HepG2 (cell line): Measurements from ENCODE around the gene SP3. TPM values are rescaled to one million over a fixed set of nuclear protein-coding genes. Genes with fewer than 3 reads are reported as not detected.

Experiments used
- BCLAF1 ChIP-seq: fragments of 450-650 bp; IDR thresholded peaks from 2 replicates; pipeline ENCODE4 v1.6.1; 2017; ENCODE audit warnings: mild to moderate bottlenecking
- CENPBD1 ChIP-seq: sonication (generic); formaldehyde crosslinking; IDR thresholded peaks from 2 replicates; pipeline ENCODE4 v1.8.0; 2022; ENCODE audit warnings: missing genetic modification reagents, low read depth, mild to moderate bottlenecking, borderline replicate concordance
- HNF1A ChIP-seq, 2 experiments: sonication (generic) in 1 of 2; formaldehyde crosslinking in 1 of 2; IDR thresholded peaks; 2 replicates each; pipeline versions ENCODE4 v1.4.0 to v1.6.1; 2016 to 2020; ENCODE audit warnings: borderline replicate concordance in 1 of 2, low read depth in 1 of 2, mild to moderate bottlenecking in 1 of 2, missing genetic modification reagents in 1 of 2
- HNRNPL ChIP-seq: fragments of 200-400 bp; formaldehyde crosslinking; IDR thresholded peaks from 2 replicates; pipeline ENCODE4 v1.6.1; 2017; ENCODE audit warnings: mild to moderate bottlenecking, low read depth, low read length
- MTF1 ChIP-seq: sonication (generic); formaldehyde crosslinking; IDR thresholded peaks from 2 replicates; pipeline ENCODE4 v1.5.0; 2020; ENCODE audit warnings: missing genetic modification reagents
- NR2F2 ChIP-seq: IDR thresholded peaks from 2 replicates; pipeline ENCODE4 v1.6.1; 2012; ENCODE audit warnings: low read depth, inconsistent platforms, borderline replicate concordance
- SMAD9 ChIP-seq: sonication (generic); formaldehyde crosslinking; IDR thresholded peaks from 2 replicates; pipeline ENCODE4 v1.5.1; 2020; ENCODE audit warnings: mild to moderate bottlenecking, missing genetic modification reagents
- TAF1 ChIP-seq: sonication (generic); formaldehyde crosslinking; IDR thresholded peaks from 2 replicates; pipeline ENCODE4 v1.4.0; 2020; ENCODE audit warnings: missing genetic modification reagents
- TERF1 ChIP-seq: sonication (generic); formaldehyde crosslinking; IDR thresholded peaks from 2 replicates; pipeline ENCODE4 v1.8.0; 2022; ENCODE audit warnings: mild to moderate bottlenecking, missing genetic modification reagents, moderate library complexity
- ZBTB38 ChIP-seq: sonication (generic); formaldehyde crosslinking; IDR thresholded peaks from 2 replicates; pipeline ENCODE4 v1.5.1; 2020; ENCODE audit warnings: mild to moderate bottlenecking, missing genetic modification reagents
- ZNF18 ChIP-seq: sonication (generic); formaldehyde crosslinking; IDR thresholded peaks from 2 replicates; pipeline ENCODE4 v1.8.0; 2022; ENCODE audit warnings: mild to moderate bottlenecking, missing genetic modification reagents; ENCODE audit not compliant: insufficient replicate concordance
- ZNF24 ChIP-seq: fragments of 450-650 bp; IDR thresholded peaks from 2 replicates; pipeline ENCODE4 v1.6.1; 2017; ENCODE audit warnings: antibody characterized with exemption, mild to moderate bottlenecking
- ZNF292 ChIP-seq: sonication (generic); formaldehyde crosslinking; IDR thresholded peaks from 2 replicates; pipeline ENCODE4 v1.8.1; 2022; ENCODE audit warnings: mild to moderate bottlenecking, low read depth, missing genetic modification reagents, borderline replicate concordance
- ZNF547 ChIP-seq: sonication (generic); formaldehyde crosslinking; IDR thresholded peaks from 2 replicates; pipeline ENCODE4 v1.5.1; 2020; ENCODE audit warnings: mild to moderate bottlenecking, missing genetic modification reagents
- ZNF556 ChIP-seq: sonication (generic); formaldehyde crosslinking; IDR thresholded peaks from 2 replicates; pipeline ENCODE4 v1.4.0; 2020; ENCODE audit warnings: mild to moderate bottlenecking, missing genetic modification reagents, borderline replicate concordance
- ZNF563 ChIP-seq: sonication (generic); formaldehyde crosslinking; IDR thresholded peaks from 2 replicates; pipeline ENCODE4 v1.8.0; 2022; ENCODE audit warnings: mild to moderate bottlenecking, moderate library complexity, missing genetic modification reagents
- ZNF564 ChIP-seq: sonication (generic); formaldehyde crosslinking; IDR thresholded peaks from 2 replicates; pipeline ENCODE4 v1.8.1; 2023; ENCODE audit warnings: mild to moderate bottlenecking, missing genetic modification reagents
- ZNF768 ChIP-seq: sonication (generic); formaldehyde crosslinking; IDR thresholded peaks from 2 replicates; pipeline ENCODE4 v1.4.0; 2020; ENCODE audit warnings: missing genetic modification reagents
- polyA plus RNA-seq, 8 experiments: library from polyadenylated mRNA; depleted of rRNA in 3 of 8; stranded (reverse) in 7 of 8; unstranded in 1 of 8; fragments of >200 nt; fragmentation: Illumina TruSeq in 4 of 8; extraction: Trizol in 4 of 8; gene quantifications; 2 replicates each; pipeline versions ENCODE4 v1.2.1 to v1.2.3, GENCODE V29; 2011 to 2016; ENCODE audit warnings: low read depth in 4 of 8, missing spikeins in 1 of 8, mixed read lengths in 1 of 8; ENCODE audit not compliant: insufficient read depth in 1 of 8
- total RNA-seq, 5 experiments: library from RNA; depleted of rRNA; stranded (reverse); fragments of >200 nt; fragmentation: Illumina TruSeq; extraction: Trizol; gene quantifications; 2 replicates each; pipeline ENCODE4 v1.2.3, GENCODE V29; 2016; ENCODE audit warnings: low read depth in 1 of 5

SP3 gene
- total and polyA plus RNA-seq, 2 of the 13 experiments (the other 11 are each of a cell fraction or from before 2014, with no cell fraction given), result 57.3 to 132 TPM

GRCh38 chr2:173964565-173965371, 405 bp downstream of the SP3 start (continued):
- TF ChIP-seq TERF1 (peak; percentile 58; the same call in 1 of the 2 replicates), ZNF547 (CRISPR knock-in tag) (peak; percentile 50), HNRNPL (no peak), BCLAF1 (no peak), ZBTB38 (CRISPR knock-in tag) (no peak), ZNF292 (CRISPR knock-in tag) (no peak), ZNF24 (0 out of 2 replicates have a peak, but pooled peaks have one; percentile 17), HNF1A (IDR thresholded peaks at IDR 0.05; ENCODE audit: low read depth) (no peak), HNF1A (CRISPR knock-in tag; IDR thresholded peaks at IDR 0.05; ENCODE audit: borderline replicate concordance) (no peak), MTF1 (CRISPR knock-in tag) (peak; percentile 16; the same call in 1 of the 2 replicates), ZNF768 (CRISPR knock-in tag) (no peak; the same call in 1 of the 2 replicates), ZNF556 (no peak; the same call in 1 of the 2 replicates), CENPBD1 (CRISPR knock-in tag) (no peak), ZNF18 (CRISPR knock-in tag) (peak; percentile 13), SMAD9 (CRISPR knock-in tag) (no peak), ZNF564 (no peak), ZNF563 (CRISPR knock-in tag) (peak; percentile 55; the same call in 1 of the 2 replicates), TAF1 (peak; percentile 42), NR2F2 (no peak; the same call in 1 of the 2 replicates)
